ENCODE results near the gene ARSD. TPM values are rescaled to one million over a fixed set of nuclear protein-coding genes. Genes with fewer than 3 reads are reported as not detected.

ARSD gene
- 12.5 to 16.3 TPM (median 14.3 TPM) in 5 replicates for total RNA-seq (2022; extraction: Qiagen RNA extraction)

GRCh38 chrX:2928583-2929434 is at the start of gene ARSD:
Gene ARSD (minus strand): TSS chrX:2929339. CDS start chrX:2929275, 64 bp downstream.

Other genes starting within 250 kb of the ARSD start
- 323 to 362 TPM (median 351 TPM) in 5 replicates for gene CD99, start 238.0 kb downstream of the ARSD start, total RNA-seq (2022; extraction: Qiagen RNA extraction)
- not detected in 5 replicates for gene XG, start 177.3 kb downstream of the ARSD start, total RNA-seq (2022; extraction: Qiagen RNA extraction)
- gene GYG2, start 100.4 kb downstream of the ARSD start, total RNA-seq (2022; extraction: Qiagen RNA extraction) = 3.9 to 6.0 TPM (median 4.9 TPM) in 5 replicates
- not detected in 5 replicates for gene ARSH, start 77.2 kb upstream of the ARSD start, total RNA-seq (2022; extraction: Qiagen RNA extraction)
- not detected in 5 replicates for gene ARSF, start 112.1 kb upstream of the ARSD start, total RNA-seq (2022; extraction: Qiagen RNA extraction)

All from A549 treated with dexamethasone at 1 μM for 4 hours (cell line).